ENCODE results near the gene CBX6.

CBX6 gene

GRCh38 chr22:38872172-38872830 lies at the start of gene CBX6:
Gene CBX6, minus strand, starts transcription at chr22:38872216. Its CDS starts 26 bp downstream, at chr22:38872190.
- Histone ChIP-seq H3K4me3 (ENCODE audit: severe bottlenecking) (peak within 1 kb of the TSS; percentile 87), H3K4me1 (ENCODE audit: insufficient read depth, poor library complexity, severe bottlenecking) (peaks cover 4% of the 10 kb centered on the region), H3K36me3 (ENCODE audit: low read depth) (peaks cover 26% of the 10 kb centered on the region), H3K27ac (ENCODE audit: poor library complexity, severe bottlenecking) (peak within 1 kb of the TSS; percentile 23), H3K9me3 (ENCODE audit: severe bottlenecking) (no peaks in the 10 kb centered on the region), H3K27me3 (ENCODE audit: insufficient read depth, poor library complexity, severe bottlenecking) (peaks cover 33% of the 10 kb centered on the region)
- no peak for TF ChIP-seq CTCF (IDR thresholded peaks at IDR 0.05; ENCODE audit: poor library complexity, severe bottlenecking)
- ATAC-seq (ENCODE audit: low read depth), result peak; percentile 60
- peak; percentile 85 for DNase-seq (ENCODE audit: low spot score)

- TF ChIP-seq CTCF (IDR thresholded peaks at IDR 0.05; ENCODE audit: poor library complexity, severe bottlenecking), result no peak
- Histone ChIP-seq H3K27ac (ENCODE audit: poor library complexity, severe bottlenecking) (no peak overlapping the region), H3K4me3 (ENCODE audit: severe bottlenecking) (no peak overlapping the region), H3K36me3 (ENCODE audit: low read depth) (no peaks in the 10 kb centered on the region), H3K9me3 (ENCODE audit: severe bottlenecking) (no peaks in the 10 kb centered on the region), H3K4me1 (ENCODE audit: insufficient read depth, poor library complexity, severe bottlenecking) (peaks cover 25% of the 10 kb centered on the region), H3K27me3 (ENCODE audit: insufficient read depth, poor library complexity, severe bottlenecking) (peaks cover 8% of the 10 kb centered on the region)
- ATAC-seq (ENCODE audit: low read depth) (no peak), DNase-seq (ENCODE audit: low spot score) (no peak)
These were observed 49.8 kb upstream of the CBX6 start for GRCh38 chr22:38921806-38922205.

- DNase-seq (ENCODE audit: low spot score) (peak; percentile 86), ATAC-seq (ENCODE audit: low read depth) (peak; percentile 67)
- TF ChIP-seq CTCF (IDR thresholded peaks at IDR 0.05; ENCODE audit: poor library complexity, severe bottlenecking), result no peak
- Histone ChIP-seq H3K27ac (ENCODE audit: poor library complexity, severe bottlenecking) (no peak overlapping the region), H3K27me3 (ENCODE audit: insufficient read depth, poor library complexity, severe bottlenecking) (peaks cover 14% of the 10 kb centered on the region), H3K9me3 (ENCODE audit: severe bottlenecking) (no peaks in the 10 kb centered on the region), H3K36me3 (ENCODE audit: low read depth) (no peaks in the 10 kb centered on the region), H3K4me3 (ENCODE audit: severe bottlenecking) (no peak overlapping the region), H3K4me1 (ENCODE audit: insufficient read depth, poor library complexity, severe bottlenecking) (peaks cover 25% of the 10 kb centered on the region)
These were observed 49.1 kb upstream of the CBX6 start for GRCh38 chr22:38921120-38921519.

- no peak overlapping the region for H3K4me3 ChIP-seq (ENCODE audit: severe bottlenecking)
- no peaks in the 10 kb centered on the region for H3K36me3 ChIP-seq (ENCODE audit: low read depth)
- H3K9me3 ChIP-seq (ENCODE audit: severe bottlenecking), result no peaks in the 10 kb centered on the region
- ATAC-seq (ENCODE audit: low read depth) (no peak), DNase-seq (ENCODE audit: low spot score) (no peak)
- peaks cover 14% of the 10 kb centered on the region for H3K27me3 ChIP-seq (ENCODE audit: insufficient read depth, poor library complexity, severe bottlenecking)
- H3K4me1 ChIP-seq (ENCODE audit: insufficient read depth, poor library complexity, severe bottlenecking), result peaks cover 17% of the 10 kb centered on the region
- no peak overlapping the region for H3K27ac ChIP-seq (ENCODE audit: poor library complexity, severe bottlenecking)
- no peak for TF ChIP-seq CTCF (IDR thresholded peaks at IDR 0.05; ENCODE audit: poor library complexity, severe bottlenecking)
These were observed 47.7 kb upstream of the CBX6 start for GRCh38 chr22:38919631-38920190.

GRCh38 chr22:38911434-38911833 lies 39.4 kb upstream of the CBX6 start:
- Histone ChIP-seq H3K9me3 (ENCODE audit: severe bottlenecking) (no peaks in the 10 kb centered on the region), H3K27me3 (ENCODE audit: insufficient read depth, poor library complexity, severe bottlenecking) (peaks cover 10% of the 10 kb centered on the region), H3K4me1 (ENCODE audit: insufficient read depth, poor library complexity, severe bottlenecking) (no peaks in the 10 kb centered on the region), H3K4me3 (ENCODE audit: severe bottlenecking) (no peak overlapping the region), H3K36me3 (ENCODE audit: low read depth) (no peaks in the 10 kb centered on the region), H3K27ac (ENCODE audit: poor library complexity, severe bottlenecking) (no peak overlapping the region)
- DNase-seq (ENCODE audit: low spot score) (no peak), ATAC-seq (ENCODE audit: low read depth) (no peak)
- TF ChIP-seq CTCF (IDR thresholded peaks at IDR 0.05; ENCODE audit: poor library complexity, severe bottlenecking), result no peak
